ENCODE results near the gene ACAD9.

- TF ChIP-seq, protein P1, sequence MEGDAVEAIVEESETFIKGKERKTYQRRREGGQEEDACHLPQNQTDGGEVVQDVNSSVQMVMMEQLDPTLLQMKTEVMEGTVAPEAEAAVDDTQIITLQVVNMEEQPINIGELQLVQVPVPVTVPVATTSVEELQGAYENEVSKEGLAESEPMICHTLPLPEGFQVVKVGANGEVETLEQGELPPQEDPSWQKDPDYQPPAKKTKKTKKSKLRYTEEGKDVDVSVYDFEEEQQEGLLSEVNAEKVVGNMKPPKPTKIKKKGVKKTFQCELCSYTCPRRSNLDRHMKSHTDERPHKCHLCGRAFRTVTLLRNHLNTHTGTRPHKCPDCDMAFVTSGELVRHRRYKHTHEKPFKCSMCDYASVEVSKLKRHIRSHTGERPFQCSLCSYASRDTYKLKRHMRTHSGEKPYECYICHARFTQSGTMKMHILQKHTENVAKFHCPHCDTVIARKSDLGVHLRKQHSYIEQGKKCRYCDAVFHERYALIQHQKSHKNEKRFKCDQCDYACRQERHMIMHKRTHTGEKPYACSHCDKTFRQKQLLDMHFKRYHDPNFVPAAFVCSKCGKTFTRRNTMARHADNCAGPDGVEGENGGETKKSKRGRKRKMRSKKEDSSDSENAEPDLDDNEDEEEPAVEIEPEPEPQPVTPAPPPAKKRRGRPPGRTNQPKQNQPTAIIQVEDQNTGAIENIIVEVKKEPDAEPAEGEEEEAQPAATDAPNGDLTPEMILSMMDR (IDR thresholded peaks at IDR 0.05), result no peak
- TF ChIP-seq POLR2A (IDR thresholded peaks at IDR 0.05) (no peak), POLR2AphosphoS5 (IDR thresholded peaks at IDR 0.05) (no peak), EP300 (IDR thresholded peaks at IDR 0.05) (no peak)
Observed at GRCh38 chr3:128914966-128915645, 35.7 kb downstream of the ACAD9 start.
